Transverse colon (tissue), 4 donors: Measurements from ENCODE around the gene SPATA31C1. TPM values are rescaled to one million over a fixed set of nuclear protein-coding genes. Genes with fewer than 3 reads are reported as not detected.

ENCODE experiments used
- DNase-seq: peaks from one replicate; pipeline ENCODE4 v3.0.0-alpha.2; 2019
- H3K27ac ChIP-seq, 4 donors: fragments of 200-600 bp; sonication (generic); 2 replicates each; pipeline ENCODE4 v1.5.1; 2016 to 2018; ENCODE audit warnings: inconsistent platforms in 4 of 4
- H3K27me3 ChIP-seq: fragments of 200-600 bp; sonication (generic); 2 replicates; pipeline ENCODE4 v1.5.1; 2017; ENCODE audit warnings: inconsistent platforms
- H3K36me3 ChIP-seq, 4 donors: fragments of 200-600 bp; sonication (generic); 2 replicates each; pipeline ENCODE4 v1.5.1; 2017 to 2019; ENCODE audit warnings: inconsistent platforms in 4 of 4
- H3K4me1 ChIP-seq, 4 donors: fragments of 200-600 bp; sonication (generic); 2 replicates each; pipeline ENCODE4 v1.5.1; 2017 to 2020; ENCODE audit warnings: inconsistent platforms in 4 of 4
- H3K4me3 ChIP-seq, 4 donors: fragments of 200-600 bp; sonication (generic); 1 replicate in 1 of 4; 2 replicates in 3 of 4; pipeline versions ENCODE4 v1.5.1 to v1.6.1; 2017 to 2019; ENCODE audit warnings: inconsistent platforms in 4 of 4
- H3K9me3 ChIP-seq, 2 donors: fragments of 200-600 bp; sonication (generic); 2 replicates each; pipeline ENCODE4 v1.5.1; 2017 to 2019; ENCODE audit warnings: inconsistent platforms in 2 of 2
- EP300 ChIP-seq: sonication (generic); formaldehyde crosslinking; IDR thresholded peaks from one replicate; pipeline ENCODE4 v1.6.1; 2017; ENCODE audit warnings: antibody characterized with exemption, low read depth
- POLR2A ChIP-seq: fragments of 450-650 bp; IDR thresholded peaks from one replicate; pipeline ENCODE4 v1.6.1; 2016; ENCODE audit warnings: antibody characterized with exemption, mild to moderate bottlenecking, moderate library complexity
- POLR2AphosphoS5 ChIP-seq, 3 donors: sonication (generic); formaldehyde crosslinking; IDR thresholded peaks; one replicate each; pipeline ENCODE4 v1.6.1; 2016; ENCODE audit warnings: antibody characterized with exemption in 3 of 3
- WGBS, 2 donors: methylation state at CpG; one replicate each; pipeline ENCODE4 v1.1.5; 2018; ENCODE audit warnings: low coverage in 1 of 2; 5-methylcytosine and 5-hydroxymethylcytosine counted together
- in situ Hi-C, 4 donors: fragments of 200-750 bp; cut with MboI; loops; one replicate each; pipeline versions ENCODE4 v1.15.0 to v1.15.1; 2017; ENCODE audit warnings: low sequenced_read_pairs in 3 of 4, low pct_ligation_motif_present in 1 of 4, low pct_unique_long_range_greater_than_20kb in 1 of 4
- intact Hi-C: fragments of 100-400 bp; cut with DNase I; formaldehyde crosslinking; loops from one replicate; pipeline ENCODE4 v1.15.1; 2023; ENCODE audit warnings: low total_unique reads
- total RNA-seq, 4 donors: library from RNA; depleted of rRNA; stranded (reverse); fragments of >200 nt; gene quantifications; one replicate each; pipeline ENCODE4 v1.1.0, GENCODE V29; 2016
- TF ChIP-seq, protein P1 (sequence below), 5 experiments: fragments of 200-600 bp in 3 of 5; fragments of 450-650 bp in 2 of 5; sonication (generic) in 3 of 5; IDR thresholded peaks; 1 replicate in 2 of 5; 2 replicates in 3 of 5; pipeline ENCODE4 v1.5.1; 2016 to 2017; ENCODE audit warnings: antibody characterized with exemption in 5 of 5, inconsistent platforms in 3 of 5, mild to moderate bottlenecking in 2 of 5, moderate library complexity in 1 of 5

Gene SPATA31C1
- total RNA-seq, 4 donors from 2014 or later: not detected

- Histone ChIP-seq H3K4me1 (peaks cover 0 to 35% (median 7%) of the 10 kb centered on the region in 4 donors), H3K27ac (peak overlapping the region; percentile 47 to 71 (median 62)), H3K9me3 (no peaks in the 10 kb centered on the region), H3K4me3 (no peak overlapping the region), H3K27me3 (no peaks in the 10 kb centered on the region), H3K36me3 (no peaks in the 10 kb centered on the region)
- no peak for TF ChIP-seq EP300
- TF ChIP-seq, protein P1, sequence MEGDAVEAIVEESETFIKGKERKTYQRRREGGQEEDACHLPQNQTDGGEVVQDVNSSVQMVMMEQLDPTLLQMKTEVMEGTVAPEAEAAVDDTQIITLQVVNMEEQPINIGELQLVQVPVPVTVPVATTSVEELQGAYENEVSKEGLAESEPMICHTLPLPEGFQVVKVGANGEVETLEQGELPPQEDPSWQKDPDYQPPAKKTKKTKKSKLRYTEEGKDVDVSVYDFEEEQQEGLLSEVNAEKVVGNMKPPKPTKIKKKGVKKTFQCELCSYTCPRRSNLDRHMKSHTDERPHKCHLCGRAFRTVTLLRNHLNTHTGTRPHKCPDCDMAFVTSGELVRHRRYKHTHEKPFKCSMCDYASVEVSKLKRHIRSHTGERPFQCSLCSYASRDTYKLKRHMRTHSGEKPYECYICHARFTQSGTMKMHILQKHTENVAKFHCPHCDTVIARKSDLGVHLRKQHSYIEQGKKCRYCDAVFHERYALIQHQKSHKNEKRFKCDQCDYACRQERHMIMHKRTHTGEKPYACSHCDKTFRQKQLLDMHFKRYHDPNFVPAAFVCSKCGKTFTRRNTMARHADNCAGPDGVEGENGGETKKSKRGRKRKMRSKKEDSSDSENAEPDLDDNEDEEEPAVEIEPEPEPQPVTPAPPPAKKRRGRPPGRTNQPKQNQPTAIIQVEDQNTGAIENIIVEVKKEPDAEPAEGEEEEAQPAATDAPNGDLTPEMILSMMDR (IDR thresholded peaks at IDR 0.05): no peak
- TF ChIP-seq POLR2A: no peak
- TF ChIP-seq POLR2AphosphoS5 (IDR thresholded peaks at IDR 0.05): no peak
- 78% methylated on average over 7 of the region's 8 CpGs; no CpG with 5 or more reads in 1 of the 2 donors for WGBS, 2 donors
- no peak for DNase-seq
- intact Hi-C loops: no loop called here
- in situ Hi-C loops: no loop called here
These were observed 45.6 kb upstream of the SPATA31C1 start for GRCh38 chr9:87872079-87872624.

DNA sequence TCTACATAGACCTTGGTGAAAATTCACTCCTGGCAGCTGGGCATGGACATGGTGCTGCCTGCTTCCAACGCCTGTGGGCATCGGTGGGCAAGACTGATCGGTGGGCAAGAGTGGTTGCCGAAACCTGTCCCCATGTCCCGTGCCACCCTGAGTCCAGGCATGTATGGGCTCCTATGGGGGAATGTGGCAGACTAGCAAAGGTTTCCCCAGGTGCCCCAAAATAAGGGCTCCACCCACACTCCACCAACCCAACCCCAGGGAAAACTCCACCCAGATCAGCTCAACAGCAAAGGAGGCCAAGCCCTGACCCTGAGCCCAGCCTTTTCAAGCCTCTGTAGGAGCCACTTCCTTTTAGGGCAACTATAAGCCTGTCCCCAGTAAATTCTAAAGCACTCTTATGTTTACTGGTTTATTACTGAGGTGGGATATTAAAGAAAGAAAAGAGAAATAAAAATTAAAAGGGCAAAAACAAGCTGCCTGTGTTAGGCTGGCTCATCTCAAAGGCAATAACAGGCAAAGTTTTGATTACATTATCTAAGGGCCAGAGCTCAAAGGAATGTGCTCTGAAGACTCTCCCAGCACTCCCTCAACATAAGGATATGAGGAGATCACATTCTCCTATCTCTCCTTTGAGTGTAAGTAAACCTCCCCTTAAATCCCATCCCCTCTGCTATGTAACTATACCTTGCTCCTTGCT, 44.0 kb upstream of the SPATA31C1 start:
- no peaks in the 10 kb centered on the region for H3K36me3 ChIP-seq
- peak; percentile 56 for DNase-seq
- H3K9me3 ChIP-seq: no peaks in the 10 kb centered on the region
- 88% methylated on average over 5 of the region's 5 CpGs; no CpG with 5 or more reads in 1 of the 2 donors for WGBS, 2 donors
- intact Hi-C loops (no loop called here), in situ Hi-C loops (no loop called here)
- peaks cover 0 to 35% (median 8%) of the 10 kb centered on the region in 4 donors for H3K4me1 ChIP-seq
- no peak overlapping the region for H3K4me3 ChIP-seq
- TF ChIP-seq POLR2AphosphoS5 (IDR thresholded peaks at IDR 0.05): no peak
- TF ChIP-seq, protein P1 (IDR thresholded peaks at IDR 0.05): no peak
- TF ChIP-seq EP300: no peak
- TF ChIP-seq POLR2A: no peak
- peak overlapping the region; percentile 47 to 71 (median 61) for H3K27ac ChIP-seq
- no peaks in the 10 kb centered on the region for H3K27me3 ChIP-seq

DNA sequence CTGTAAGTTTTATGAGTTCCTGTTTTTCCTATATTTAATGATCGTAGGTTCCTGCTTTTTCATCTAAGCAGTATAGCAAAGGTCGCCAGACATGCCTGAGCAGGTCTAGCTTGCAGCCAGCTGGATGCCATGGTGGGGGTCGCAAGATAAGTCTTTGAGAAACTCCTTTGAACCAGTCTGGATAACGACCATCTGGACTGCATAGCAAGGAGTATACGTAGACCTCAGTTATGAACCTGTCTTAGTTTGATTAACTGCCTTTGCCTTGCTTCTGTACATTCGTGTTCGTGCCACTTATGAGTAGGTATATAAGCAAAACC, 43.5 kb upstream of the SPATA31C1 start:
- peak overlapping the region; percentile 47 to 71 (median 61) for H3K27ac ChIP-seq
- no peaks in the 10 kb centered on the region for H3K36me3 ChIP-seq
- DNase-seq: no peak
- TF ChIP-seq POLR2AphosphoS5 (IDR thresholded peaks at IDR 0.05): no peak
- TF ChIP-seq POLR2A: no peak
- no peak for TF ChIP-seq EP300
- TF ChIP-seq, protein P1 (IDR thresholded peaks at IDR 0.05): no peak
- WGBS, 2 donors: 42 to 69% methylated on average over 4 to 7 of the region's 7 CpGs
- peaks cover 0 to 38% (median 10%) of the 10 kb centered on the region in 4 donors for H3K4me1 ChIP-seq
- no peaks in the 10 kb centered on the region for H3K9me3 ChIP-seq
- in situ Hi-C loops (no loop called here), intact Hi-C loops (no loop called here)
- no peaks in the 10 kb centered on the region for H3K27me3 ChIP-seq
- H3K4me3 ChIP-seq: no peak overlapping the region

DNA sequence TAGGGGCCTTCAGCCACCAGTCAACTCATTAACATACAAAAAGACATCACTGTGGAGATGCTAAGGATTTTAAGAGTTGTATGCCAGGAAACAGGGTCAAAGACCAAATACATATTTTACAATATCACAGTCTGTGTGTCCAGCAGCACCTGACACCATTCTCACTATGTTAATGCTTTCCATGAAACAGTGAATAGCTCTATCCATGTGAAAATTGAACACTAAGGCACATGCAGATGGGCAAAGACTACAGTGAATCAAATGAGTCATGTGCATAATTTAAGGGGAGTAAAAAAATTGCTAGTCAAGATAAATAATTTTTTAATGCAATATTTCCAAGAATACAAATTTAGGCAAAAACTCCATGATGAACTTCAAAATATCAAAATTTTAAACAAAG, 42.7 kb upstream of the SPATA31C1 start:
- no peak overlapping the region for H3K27ac ChIP-seq
- H3K9me3 ChIP-seq: no peaks in the 10 kb centered on the region
- no peaks in the 10 kb centered on the region for H3K36me3 ChIP-seq
- no peak for DNase-seq
- no peaks in the 10 kb centered on the region for H3K27me3 ChIP-seq
- TF ChIP-seq POLR2AphosphoS5 (IDR thresholded peaks at IDR 0.05) (no peak), EP300 (no peak), POLR2A (no peak)
- TF ChIP-seq, protein P1 (IDR thresholded peaks at IDR 0.05): no peak
- no peak overlapping the region for H3K4me3 ChIP-seq
- in situ Hi-C loops (no loop called here), intact Hi-C loops (no loop called here)
- H3K4me1 ChIP-seq: peaks cover 0 to 43% (median 13%) of the 10 kb centered on the region in 4 donors
